Trophoblast cell (in vitro differentiated cells and primary cell): ENCODE measurements around the gene POU2F1.
"Not testable (repeated sequence)": the region's sequence is repeated elsewhere in the genome, so short reads cannot be mapped to it uniquely, and the experiment has no call there.

Experiments used
- DNase-seq, 2 donors: peaks; one replicate each; pipeline ENCODE4 v3.0.0-alpha.2; 2016
- H2AFZ ChIP-seq: 2 replicates; pipeline ENCODE4 v1.6.1; 2013; ENCODE audit warnings: low read length, moderate library complexity, mild to moderate bottlenecking; ENCODE audit not compliant: insufficient read depth, poor library complexity
- H2AK5ac ChIP-seq: 2 replicates; pipeline ENCODE4 v1.6.1; 2013; ENCODE audit warnings: mild to moderate bottlenecking, low read length
- H2BK120ac ChIP-seq: 2 replicates; pipeline ENCODE4 v1.6.1; 2013; ENCODE audit warnings: low read length, mild to moderate bottlenecking, moderate library complexity; ENCODE audit not compliant: insufficient read depth, poor library complexity
- H2BK12ac ChIP-seq: 2 replicates; pipeline ENCODE4 v1.6.1; 2013; ENCODE audit warnings: mild to moderate bottlenecking, low read length, moderate library complexity
- H2BK5ac ChIP-seq: 2 replicates; pipeline ENCODE4 v1.6.1; 2013; ENCODE audit warnings: low read length, low read depth, moderate library complexity, mild to moderate bottlenecking; ENCODE audit not compliant: poor library complexity
- H3K14ac ChIP-seq: 2 replicates; pipeline ENCODE4 v1.6.1; 2013; ENCODE audit warnings: mild to moderate bottlenecking, low read length
- H3K18ac ChIP-seq: 2 replicates; pipeline ENCODE4 v1.6.1; 2013; ENCODE audit warnings: mild to moderate bottlenecking, low read length
- H3K23ac ChIP-seq: 2 replicates; pipeline ENCODE4 v1.6.1; 2013; ENCODE audit warnings: low read length
- H3K27ac ChIP-seq: 2 replicates; pipeline ENCODE4 v1.5.1; 2013; ENCODE audit warnings: low read depth, mild to moderate bottlenecking, inconsistent platforms, low read length, moderate library complexity
- H3K27me3 ChIP-seq: 2 replicates; pipeline ENCODE4 v1.6.1; 2013; ENCODE audit warnings: inconsistent platforms, mild to moderate bottlenecking, low read length, moderate library complexity; ENCODE audit not compliant: insufficient read depth
- H3K36me3 ChIP-seq, 2 experiments: 1 replicate in 1 of 2; 2 replicates in 1 of 2; pipeline ENCODE4 v1.6.1; 2013; ENCODE audit warnings: low read length in 2 of 2, mild to moderate bottlenecking in 2 of 2, moderate library complexity in 1 of 2; ENCODE audit not compliant: insufficient read depth in 2 of 2, control insufficient read depth in 1 of 2
- H3K4ac ChIP-seq: 2 replicates; pipeline ENCODE4 v1.6.1; 2013; ENCODE audit warnings: low read depth, mild to moderate bottlenecking, low read length, moderate library complexity
- H3K4me1 ChIP-seq, 2 experiments: 1 replicate in 1 of 2; 2 replicates in 1 of 2; pipeline ENCODE4 v1.6.1; 2013; ENCODE audit warnings: low read length in 2 of 2, mild to moderate bottlenecking in 2 of 2, moderate library complexity in 1 of 2; ENCODE audit not compliant: insufficient read depth in 2 of 2, control insufficient read depth in 1 of 2
- H3K4me2 ChIP-seq: 2 replicates; pipeline ENCODE4 v1.6.1; 2013; ENCODE audit warnings: inconsistent platforms, mild to moderate bottlenecking, low read length, moderate library complexity
- H3K4me3 ChIP-seq: 2 replicates; pipeline ENCODE4 v1.5.1; 2013; ENCODE audit warnings: mild to moderate bottlenecking, low read depth, low read length, inconsistent platforms
- H3K79me1 ChIP-seq: one replicate; pipeline ENCODE4 v1.6.1; 2013; ENCODE audit warnings: low read length
- H3K79me2 ChIP-seq: 2 replicates; pipeline ENCODE4 v1.6.1; 2013; ENCODE audit warnings: low read length, mild to moderate bottlenecking; ENCODE audit not compliant: control insufficient read depth, insufficient read depth, poor library complexity
- H3K9ac ChIP-seq: 2 replicates; pipeline ENCODE4 v1.6.1; 2013; ENCODE audit warnings: mild to moderate bottlenecking, low read length
- H3K9me3 ChIP-seq: 2 replicates; pipeline ENCODE4 v1.6.1; 2013; ENCODE audit warnings: low read depth, mild to moderate bottlenecking, control low read depth, inconsistent platforms, low read length; ENCODE audit not compliant: insufficient read depth
- H4K12ac ChIP-seq: 2 replicates; pipeline ENCODE4 v1.6.1; 2013; ENCODE audit warnings: low read depth, mild to moderate bottlenecking, low read length, moderate library complexity
- H4K8ac ChIP-seq: 2 replicates; pipeline ENCODE4 v1.6.1; 2013; ENCODE audit warnings: low read depth, mild to moderate bottlenecking, low read length, moderate library complexity
- H4K91ac ChIP-seq: one replicate; pipeline ENCODE4 v1.6.1; 2013; ENCODE audit warnings: low read depth, mild to moderate bottlenecking, low read length, moderate library complexity
- WGBS: extraction: QIAGEN DNeasy Blood & Tissue Kit; methylation state at CpG from one replicate; pipeline ENCODE4 v1.1.7; 2013; ENCODE audit warnings: missing lambda C conversion rate; ENCODE audit not compliant: insufficient read length, insufficient coverage; ENCODE audit errors: extremely low coverage; 5-methylcytosine and 5-hydroxymethylcytosine counted together

POU2F1 gene

DNA sequence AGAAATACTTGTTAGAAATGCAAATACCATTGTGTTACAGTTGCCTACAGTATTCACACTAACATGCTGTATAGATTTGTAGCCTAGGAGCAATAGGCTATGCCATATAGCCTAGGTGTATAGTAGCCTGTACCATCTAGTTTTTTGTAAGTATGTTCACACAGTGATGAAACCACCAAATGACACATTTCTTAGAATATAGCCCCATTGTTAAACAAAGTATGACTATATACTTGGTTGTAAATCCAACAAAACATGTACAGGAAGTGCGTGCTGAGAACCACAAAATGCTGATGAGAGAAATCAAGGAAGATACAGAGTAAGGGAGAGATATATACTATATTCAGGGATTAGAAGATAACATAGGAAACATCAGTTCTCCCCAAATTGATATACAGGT, 92.2 kb downstream of the POU2F1 start:
- Histone ChIP-seq H3K27ac (no peak overlapping the region), H2BK12ac (no peak overlapping the region), H4K8ac (no peak overlapping the region), H2BK120ac (no peak overlapping the region), H4K12ac (no peak overlapping the region), H3K4me3 (no peak overlapping the region), H3K79me2 (no peaks in the 10 kb centered on the region), H3K23ac (no peak overlapping the region), H2AFZ (no peak overlapping the region), H3K4me2 (no peak overlapping the region), H3K9ac (no peak overlapping the region), H3K27me3 (no peaks in the 10 kb centered on the region), H3K36me3 (peaks cover 0 to 5% of the 10 kb centered on the region in 2 experiments), H2BK5ac (no peak overlapping the region), H2AK5ac (no peak overlapping the region), H3K14ac (no peak overlapping the region), H4K91ac (no peak overlapping the region), H3K4me1 (no peaks in the 10 kb centered on the region), H3K18ac (no peak overlapping the region), H3K9me3 (peaks cover 5% of the 10 kb centered on the region), H3K4ac (no peak overlapping the region), H3K79me1 (no peaks in the 10 kb centered on the region)
- no CpG with 5 or more reads among the region's 1 CpG for WGBS
- DNase-seq: no peak

GRCh38 chr1:167314671-167315070, 94.0 kb downstream of the POU2F1 start:
- Histone ChIP-seq H3K79me1 (peaks cover 3% of the 10 kb centered on the region), H3K9me3 (peaks cover 5% of the 10 kb centered on the region), H3K27ac (no peak overlapping the region), H2BK5ac (no peak overlapping the region), H2BK12ac (no peak overlapping the region), H2BK120ac (no peak overlapping the region), H4K91ac (no peak overlapping the region), H3K4me2 (no peak overlapping the region), H3K23ac (no peak overlapping the region), H2AK5ac (no peak overlapping the region), H3K4me1 (no peaks in the 10 kb centered on the region), H3K18ac (no peak overlapping the region), H2AFZ (no peak overlapping the region), H3K79me2 (no peaks in the 10 kb centered on the region), H3K27me3 (no peaks in the 10 kb centered on the region), H4K8ac (no peak overlapping the region), H3K4me3 (no peak overlapping the region), H4K12ac (no peak overlapping the region), H3K14ac (no peak overlapping the region), H3K9ac (no peak overlapping the region), H3K4ac (no peak overlapping the region), H3K36me3 (peaks cover 0 to 5% of the 10 kb centered on the region in 2 experiments)
- WGBS: no CpG with 5 or more reads among the region's 3 CpGs
- DNase-seq: no peak

DNA sequence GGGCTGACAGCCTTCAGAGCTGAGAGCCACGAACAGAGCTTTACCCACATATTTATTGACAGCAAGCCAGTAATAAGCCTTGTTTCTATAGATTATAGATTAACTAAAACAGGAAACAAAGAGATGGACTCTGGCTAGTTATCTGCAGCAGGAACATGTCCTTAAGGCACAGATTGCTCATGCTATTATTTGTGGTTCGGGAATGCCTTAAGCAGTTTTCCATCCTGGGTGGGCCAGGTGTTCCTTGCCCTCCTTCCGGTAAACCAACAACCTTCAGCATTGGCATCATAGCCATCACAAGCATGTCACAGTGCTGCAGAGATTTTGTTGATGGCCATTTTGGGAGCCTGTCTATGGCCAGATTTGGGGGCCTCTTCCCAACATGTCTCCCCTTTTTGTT, 96.8 kb downstream of the POU2F1 start:
- Histone ChIP-seq H3K79me2 (no peaks in the 10 kb centered on the region), H3K79me1 (peaks cover 3% of the 10 kb centered on the region), H4K91ac (no peak overlapping the region), H3K4me2 (no peak overlapping the region), H2BK5ac (no peak overlapping the region), H3K27me3 (no peaks in the 10 kb centered on the region), H3K4me1 (no peaks in the 10 kb centered on the region), H3K4ac (no peak overlapping the region), H2AFZ (no peak overlapping the region), H4K8ac (no peak overlapping the region), H3K27ac (no peak overlapping the region), H3K14ac (no peak overlapping the region), H3K9me3 (peaks cover 7% of the 10 kb centered on the region), H3K36me3 (peaks cover 2 to 5% of the 10 kb centered on the region in 2 experiments), H3K4me3 (no peak overlapping the region), H3K23ac (no peak overlapping the region), H2BK12ac (no peak overlapping the region), H3K18ac (no peak overlapping the region), H4K12ac (no peak overlapping the region), H2BK120ac (no peak overlapping the region), H3K9ac (no peak overlapping the region), H2AK5ac (no peak overlapping the region)
- WGBS: no CpG with 5 or more reads among the region's 3 CpGs
- DNase-seq: no peak

- not testable (repeated sequence) for H3K23ac ChIP-seq, H3K4ac ChIP-seq, H4K8ac ChIP-seq, H3K18ac ChIP-seq, H2BK120ac ChIP-seq, H3K9ac ChIP-seq, H4K12ac ChIP-seq, H2AK5ac ChIP-seq, H3K14ac ChIP-seq, H4K91ac ChIP-seq, H3K36me3 ChIP-seq, H2BK5ac ChIP-seq, H3K79me2 ChIP-seq, H3K79me1 ChIP-seq, H3K27me3 ChIP-seq, H3K4me3 ChIP-seq, H3K4me1 ChIP-seq, H3K27ac ChIP-seq, H3K4me2 ChIP-seq, H2AFZ ChIP-seq, H2BK12ac ChIP-seq
- no CpG with 5 or more reads among the region's 2 CpGs for WGBS
- peaks cover 14% of the 10 kb centered on the region for H3K9me3 ChIP-seq
- DNase-seq: peak; percentile 76 to 95
Measured at GRCh38 chr1:167319206-167319605, 98.5 kb downstream of the POU2F1 start.
